Natural killer cell (primary cell): ENCODE measurements around the gene UGT2B17. TPM values are rescaled to one million over a fixed set of nuclear protein-coding genes. Genes with fewer than 3 reads are reported as not detected.
"Not testable (repeated sequence)": the region's sequence is repeated elsewhere in the genome, so short reads cannot be mapped to it uniquely, and the experiment has no call there.

Experiments used
- ATAC-seq, 3 donors: fragments of 150-1000 bp in 2 of 3; fragments of 200-7000 bp in 1 of 3; cut with Tn5 transposase; 1 replicate in 1 of 3; 2 replicates in 2 of 3; pipeline ENCODE4 v1.10.0; 2021; ENCODE audit warnings: mild to moderate bottlenecking in 2 of 3, moderate library complexity in 2 of 3
- DNase-seq, 2 donors: peaks; one replicate each; pipeline versions ENCODE4 v3.0.0 to v3.0.0-alpha.2; 2013 to 2021; ENCODE audit warnings: mixed read lengths in 1 of 2
- H3K27ac ChIP-seq: one replicate; pipeline ENCODE4 v1.5.1; 2013; ENCODE audit warnings: mild to moderate bottlenecking, low read length
- H3K27me3 ChIP-seq: one replicate; pipeline ENCODE4 v1.6.1; 2013; ENCODE audit warnings: low read length; ENCODE audit not compliant: control insufficient read depth, insufficient read depth
- H3K36me3 ChIP-seq: one replicate; pipeline ENCODE4 v1.6.1; 2013; ENCODE audit warnings: low read length; ENCODE audit not compliant: control insufficient read depth, insufficient read depth
- H3K4me1 ChIP-seq: one replicate; pipeline ENCODE4 v1.6.1; 2013; ENCODE audit warnings: low read length; ENCODE audit not compliant: control insufficient read depth, insufficient read depth
- H3K4me3 ChIP-seq: one replicate; pipeline ENCODE4 v1.5.1; 2013; ENCODE audit warnings: low read length
- H3K9me3 ChIP-seq: one replicate; pipeline ENCODE4 v1.6.1; 2013; ENCODE audit warnings: low read length; ENCODE audit not compliant: control insufficient read depth, insufficient read depth
- H3K27ac Mint-ChIP-seq, 2 donors: one replicate each; pipeline ENCODE4 v1.8.0; 2022; ENCODE audit warnings: mild to moderate bottlenecking in 2 of 2, mixed read lengths in 2 of 2, moderate library complexity in 1 of 2
- H3K27me3 Mint-ChIP-seq, 2 donors: one replicate each; pipeline ENCODE4 v1.8.0; 2022; ENCODE audit warnings: low read depth in 2 of 2, mixed read lengths in 2 of 2
- H3K36me3 Mint-ChIP-seq: one replicate; pipeline ENCODE4 v1.8.0; 2022; ENCODE audit warnings: mixed read lengths
- H3K4me1 Mint-ChIP-seq, 2 donors: one replicate each; pipeline ENCODE4 v1.8.0; 2022; ENCODE audit warnings: mixed read lengths in 2 of 2
- H3K4me3 Mint-ChIP-seq: one replicate; pipeline ENCODE4 v1.8.0; 2022; ENCODE audit warnings: mild to moderate bottlenecking, moderate library complexity, mixed read lengths
- H3K9me3 Mint-ChIP-seq, 2 donors: one replicate each; pipeline ENCODE4 v1.8.0; 2022; ENCODE audit warnings: mixed read lengths in 2 of 2
- WGBS: methylation state at CpG from one replicate; pipeline ENCODE4 v1.1.7; 2013; ENCODE audit warnings: missing lambda C conversion rate; ENCODE audit not compliant: insufficient coverage; 5-methylcytosine and 5-hydroxymethylcytosine counted together
- intact Hi-C: fragments of 100-400 bp; cut with micrococcal nuclease; formaldehyde crosslinking; loops from one replicate; pipeline ENCODE4 v1.14.2; 2022
- total RNA-seq, 4 donors: library from RNA; stranded (reverse); fragments of 120-200 nt in 1 of 4; gene quantifications; one replicate each; pipeline versions ENCODE4 v1.2.3 to v1.2.4, GENCODE V29; 2013 to 2022
- TF ChIP-seq, protein P1 (sequence below): fragments of 200-600 bp; IDR thresholded peaks from one replicate; pipeline ENCODE4 v1.8.0; 2022; ENCODE audit warnings: antibody characterized with exemption

UGT2B17 gene
- total RNA-seq, 3 donors from 2014 or later (not counting 1 experiment from before 2014, with no cell fraction given): 0.28 TPM; not detected in 2

DNA sequence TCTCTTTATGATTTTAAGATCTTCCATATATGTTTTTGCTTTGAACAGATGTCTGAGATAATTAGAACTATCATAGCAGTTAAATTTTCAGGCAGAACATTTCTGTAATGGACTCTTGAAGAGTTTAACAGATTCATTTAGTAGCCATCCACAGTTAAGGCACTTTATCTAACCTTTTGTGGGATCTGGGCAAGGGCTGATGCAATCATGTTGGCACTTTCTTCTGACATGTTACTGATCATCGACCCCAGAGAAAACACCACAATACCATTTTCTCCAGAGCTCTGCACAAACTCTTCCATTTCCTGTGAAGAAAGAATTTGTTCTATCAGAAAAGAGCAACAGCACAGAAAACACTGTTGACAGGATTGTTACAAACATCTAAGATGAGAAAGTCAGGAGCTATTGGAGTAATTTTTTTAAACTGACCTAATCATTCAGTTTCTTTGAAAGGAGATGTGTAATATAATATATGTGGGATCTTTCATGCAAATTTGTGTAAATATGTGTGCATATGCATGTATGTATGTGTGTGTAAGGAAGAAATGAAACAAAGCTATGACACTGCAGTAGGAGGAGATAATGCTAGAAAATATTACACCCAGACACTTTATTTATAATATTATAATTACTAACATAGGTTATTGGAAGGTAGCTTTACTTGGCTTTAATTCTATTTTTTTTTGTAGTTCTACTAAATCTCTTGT, 15.6 kb downstream of the UGT2B17 start:
- H3K27ac Mint-ChIP-seq, H3K36me3 Mint-ChIP-seq, H3K9me3 ChIP-seq, H3K36me3 ChIP-seq, H3K27ac ChIP-seq, H3K27me3 ChIP-seq, H3K4me3 Mint-ChIP-seq, DNase-seq, H3K27me3 Mint-ChIP-seq, H3K4me1 Mint-ChIP-seq, H3K4me1 ChIP-seq, H3K9me3 Mint-ChIP-seq, intact Hi-C loops, H3K4me3 ChIP-seq, ATAC-seq: not testable (repeated sequence)
- WGBS: no CpG with 5 or more reads among the region's 1 CpG

DNA sequence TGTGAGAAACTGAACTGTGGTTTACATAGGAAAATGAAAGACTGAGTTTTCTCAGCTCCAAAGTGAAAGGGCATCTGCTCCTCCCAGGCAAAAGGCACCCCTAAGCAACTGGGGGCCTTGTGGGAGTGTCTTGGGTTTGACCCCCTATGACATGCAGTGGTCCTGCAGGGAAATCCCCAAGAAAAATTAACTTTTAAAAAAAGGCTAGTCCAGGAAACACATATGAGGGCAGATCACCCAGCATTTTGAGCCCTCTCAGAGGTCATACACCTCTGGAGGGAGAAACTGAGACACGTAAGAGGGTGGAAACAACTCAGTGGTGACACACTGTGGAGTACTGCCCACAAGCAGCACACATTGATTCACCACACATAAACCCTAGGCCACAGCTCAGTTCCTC, 22.3 kb downstream of the UGT2B17 start:
- H3K4me3 ChIP-seq, ATAC-seq, intact Hi-C loops, H3K27me3 ChIP-seq, H3K4me3 Mint-ChIP-seq, H3K27ac Mint-ChIP-seq, H3K36me3 Mint-ChIP-seq, H3K4me1 Mint-ChIP-seq, H3K4me1 ChIP-seq, H3K27me3 Mint-ChIP-seq, H3K36me3 ChIP-seq, H3K9me3 ChIP-seq, H3K27ac ChIP-seq, DNase-seq, H3K9me3 Mint-ChIP-seq: not testable (repeated sequence)
- WGBS: 88% methylated on average over 1 of the region's 1 CpG

DNA sequence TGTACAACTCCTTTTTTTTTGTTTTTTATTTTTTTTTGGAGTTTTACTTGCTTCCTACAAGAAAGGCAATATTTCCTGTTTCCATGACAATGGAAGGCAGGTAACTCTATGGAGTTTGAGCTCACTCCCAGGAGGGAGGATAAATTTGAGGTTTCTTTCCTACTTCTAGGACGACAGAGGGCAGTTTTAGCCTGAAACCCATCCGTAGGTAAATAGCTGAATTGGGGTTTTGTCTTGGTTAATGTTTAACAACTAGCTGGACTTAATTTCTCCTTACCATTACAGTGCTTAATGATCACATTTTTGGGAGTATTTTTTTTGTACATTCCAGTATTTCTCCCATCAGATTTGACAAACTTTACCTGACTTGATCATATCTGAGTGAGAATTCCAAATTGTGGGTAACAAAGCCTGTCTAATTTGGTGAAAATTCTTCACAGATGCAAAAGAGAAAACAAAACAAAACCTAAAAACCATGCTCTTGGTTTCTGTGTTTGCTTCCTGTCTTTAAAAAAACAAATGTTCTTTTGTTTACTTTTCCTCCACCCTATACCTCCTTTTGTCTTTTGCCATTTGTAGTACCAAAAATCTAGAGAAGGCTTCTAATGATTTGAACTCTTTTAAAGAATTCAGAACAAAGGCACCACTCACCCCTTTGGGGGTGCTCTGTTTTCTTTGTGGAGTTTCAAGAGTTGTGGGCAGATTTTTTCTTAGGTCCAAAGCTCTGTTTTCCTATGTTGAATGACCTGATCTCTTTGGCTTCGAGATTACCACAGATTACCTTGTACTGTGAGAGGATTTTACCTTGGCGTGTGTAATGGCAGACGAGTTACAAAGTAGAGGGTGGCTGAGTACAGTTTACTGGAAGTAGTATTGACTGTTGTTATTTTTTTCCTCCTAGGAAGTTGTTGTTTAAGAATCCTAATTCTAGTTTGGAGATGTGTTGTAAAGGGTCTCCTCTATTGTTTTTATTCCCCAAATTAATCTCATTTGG, 23.0 kb downstream of the UGT2B17 start:
- H3K27me3 ChIP-seq, H3K27ac ChIP-seq, ATAC-seq, H3K9me3 Mint-ChIP-seq, H3K4me3 ChIP-seq, DNase-seq, H3K4me3 Mint-ChIP-seq, H3K4me1 Mint-ChIP-seq, H3K9me3 ChIP-seq, H3K36me3 ChIP-seq, H3K36me3 Mint-ChIP-seq, H3K27me3 Mint-ChIP-seq, intact Hi-C loops, H3K27ac Mint-ChIP-seq, H3K4me1 ChIP-seq: not testable (repeated sequence)
- 70% methylated on average over 3 of the region's 5 CpGs for WGBS

DNA sequence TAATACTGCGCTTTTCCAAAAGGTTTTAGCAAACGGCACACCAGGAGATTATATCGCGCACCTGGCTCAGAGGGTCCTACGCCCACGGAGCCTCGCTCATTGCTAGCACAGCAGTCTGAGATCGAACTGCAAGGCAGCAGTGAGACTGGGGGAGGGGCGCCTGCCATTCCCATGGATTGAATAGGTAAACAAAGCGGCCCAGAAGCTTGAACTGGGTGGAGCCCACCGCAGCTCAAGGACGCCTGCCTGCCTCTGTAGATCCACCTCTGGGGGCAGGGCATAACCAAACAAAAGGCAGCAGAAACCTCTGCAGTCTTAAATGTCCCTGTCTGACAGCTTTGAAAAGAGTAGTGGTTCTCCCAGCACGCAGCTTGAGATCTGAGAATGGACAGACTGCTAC, 33.4 kb downstream of the UGT2B17 start:
- H3K36me3 ChIP-seq, H3K27ac ChIP-seq, H3K4me3 Mint-ChIP-seq, ATAC-seq, DNase-seq, H3K4me3 ChIP-seq, H3K4me1 Mint-ChIP-seq, H3K4me1 ChIP-seq, H3K27me3 ChIP-seq, H3K27me3 Mint-ChIP-seq, H3K36me3 Mint-ChIP-seq, H3K27ac Mint-ChIP-seq, intact Hi-C loops, H3K9me3 ChIP-seq: not testable (repeated sequence)
- WGBS: 87% methylated on average over 13 of the region's 13 CpGs
- peaks cover 8 to 17% of the 10 kb centered on the region in 2 donors for H3K9me3 Mint-ChIP-seq

DNA sequence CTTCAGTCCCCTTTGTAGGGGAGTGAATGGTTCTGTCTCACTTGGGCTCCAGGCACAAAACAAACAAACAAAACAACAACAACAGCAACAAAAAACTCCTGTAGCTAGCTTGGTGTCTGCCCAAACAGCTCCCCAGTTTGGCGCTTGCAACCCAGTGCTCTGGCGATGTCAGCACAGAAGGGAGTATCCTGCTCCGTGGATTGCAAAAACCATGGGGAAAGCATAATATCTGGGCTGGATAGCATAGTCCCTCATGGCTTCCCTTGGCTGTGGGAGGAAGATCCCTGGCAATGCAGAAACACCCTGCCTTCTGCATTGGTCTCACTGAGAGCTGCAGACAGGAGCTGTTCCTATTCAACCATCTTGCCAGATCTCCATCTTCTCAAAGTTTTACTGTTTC, 39.7 kb downstream of the UGT2B17 start:
- no peaks in the 10 kb centered on the region for H3K27me3 ChIP-seq
- H3K9me3 ChIP-seq: no peaks in the 10 kb centered on the region
- no peaks in the 10 kb centered on the region for H3K4me1 ChIP-seq
- TF ChIP-seq, protein P1, sequence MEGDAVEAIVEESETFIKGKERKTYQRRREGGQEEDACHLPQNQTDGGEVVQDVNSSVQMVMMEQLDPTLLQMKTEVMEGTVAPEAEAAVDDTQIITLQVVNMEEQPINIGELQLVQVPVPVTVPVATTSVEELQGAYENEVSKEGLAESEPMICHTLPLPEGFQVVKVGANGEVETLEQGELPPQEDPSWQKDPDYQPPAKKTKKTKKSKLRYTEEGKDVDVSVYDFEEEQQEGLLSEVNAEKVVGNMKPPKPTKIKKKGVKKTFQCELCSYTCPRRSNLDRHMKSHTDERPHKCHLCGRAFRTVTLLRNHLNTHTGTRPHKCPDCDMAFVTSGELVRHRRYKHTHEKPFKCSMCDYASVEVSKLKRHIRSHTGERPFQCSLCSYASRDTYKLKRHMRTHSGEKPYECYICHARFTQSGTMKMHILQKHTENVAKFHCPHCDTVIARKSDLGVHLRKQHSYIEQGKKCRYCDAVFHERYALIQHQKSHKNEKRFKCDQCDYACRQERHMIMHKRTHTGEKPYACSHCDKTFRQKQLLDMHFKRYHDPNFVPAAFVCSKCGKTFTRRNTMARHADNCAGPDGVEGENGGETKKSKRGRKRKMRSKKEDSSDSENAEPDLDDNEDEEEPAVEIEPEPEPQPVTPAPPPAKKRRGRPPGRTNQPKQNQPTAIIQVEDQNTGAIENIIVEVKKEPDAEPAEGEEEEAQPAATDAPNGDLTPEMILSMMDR: no peak
- Mint-ChIP-seq H3K27me3 (no peaks in the 10 kb centered on the region), H3K9me3 (peaks cover 12 to 16% of the 10 kb centered on the region in 2 donors), H3K4me3 (no peak overlapping the region), H3K27ac (no peak overlapping the region), H3K4me1 (no peaks in the 10 kb centered on the region), H3K36me3 (no peaks in the 10 kb centered on the region)
- no peak for DNase-seq
- intact Hi-C loops: no loop called here
- no peaks in the 10 kb centered on the region for H3K36me3 ChIP-seq
- WGBS: 86% methylated on average over 3 of the region's 3 CpGs
- H3K27ac ChIP-seq: no peak overlapping the region
- no peak for ATAC-seq
- no peak overlapping the region for H3K4me3 ChIP-seq
